Left lung (tissue), 10 donors: ENCODE data around the gene LTBP1. TPM values are rescaled to one million over a fixed set of nuclear protein-coding genes. Genes with fewer than 3 reads are reported as not detected.

Experiments used
- ATAC-seq: fragments of 200-7000 bp; cut with Tn5 transposase; one replicate; pipeline ENCODE4 v1.9.1; 2020; ENCODE audit warnings: moderate library complexity
- DNase-seq, 4 donors: peaks; one replicate each; pipeline ENCODE4 v3.0.0-alpha.2; 2013 to 2020
- H3K27ac ChIP-seq, 2 donors: fragments of 200-600 bp; sonication (generic) in 1 of 2; one replicate each; pipeline versions ENCODE4 v1.5.0 to v1.8.0; 2020 to 2021
- H3K27me3 ChIP-seq, 2 donors: fragments of 200-600 bp; sonication (generic) in 1 of 2; one replicate each; pipeline versions ENCODE4 v1.5.0 to v1.8.0; 2020 to 2021
- H3K36me3 ChIP-seq, 2 donors: fragments of 200-600 bp; sonication (generic) in 1 of 2; one replicate each; pipeline versions ENCODE4 v1.5.0 to v1.8.0; 2020 to 2021
- H3K4me1 ChIP-seq, 2 donors: fragments of 200-600 bp; one replicate each; pipeline ENCODE4 v1.8.0; 2021
- H3K4me3 ChIP-seq, 2 donors: fragments of 200-600 bp; sonication (generic) in 1 of 2; one replicate each; pipeline versions ENCODE4 v1.5.0 to v1.8.0; 2020 to 2021; ENCODE audit warnings: mild to moderate bottlenecking in 1 of 2
- H3K9me3 ChIP-seq, 2 donors: fragments of 200-600 bp; sonication (generic) in 1 of 2; one replicate each; pipeline versions ENCODE4 v1.5.0 to v1.8.0; 2020 to 2021
- CTCF ChIP-seq, 2 donors: fragments of 200-600 bp; sonication (generic) in 1 of 2; IDR thresholded peaks; one replicate each; pipeline versions ENCODE4 v1.5.0 to v1.8.0; 2021; ENCODE audit warnings: antibody characterized with exemption in 2 of 2
- intact Hi-C, 2 donors: fragments of 100-400 bp; cut with DNase I; formaldehyde crosslinking; loops; one replicate each; pipeline versions ENCODE4 v1.11.2 to v1.14.2; 2022
- microRNA-seq, 2 donors: library from miRNA; unstranded; fragments of <30 nt; microRNA quantifications; one replicate each; pipeline ENCODE4, GENCODE V29; 2019
- polyA plus RNA-seq, 6 donors: library from polyadenylated mRNA; unstranded; fragments of 120-200 nt; gene quantifications; one replicate each; pipeline ENCODE4 v1.2.1, GENCODE V29; 2013; ENCODE audit not compliant: insufficient read length in 6 of 6
- total RNA-seq, 2 donors: library from RNA; stranded (reverse); fragmentation: NEBNext Ultra II Directional; extraction: Animal tissue kit (Norgen Biotek cat#: 25700); gene quantifications; one replicate each; pipeline ENCODE4 v1.2.1, GENCODE V29; 2021
- donor health status: DM: no; HTN: yes; CAD: no.
- donor health status: DM: no; HTN: no; CAD: no.

Gene LTBP1
- total and polyA plus RNA-seq, 8 donors: 35.4 to 81.2 (median 50.9) TPM

GRCh38 chr2:33444967-33445366 lies 498.2 kb downstream of the LTBP1 start:
- TF ChIP-seq CTCF (IDR thresholded peaks at IDR 0.05): no peak
- DNase-seq (no peak), ATAC-seq (no peak)
- no peaks in the 10 kb centered on the region for H3K36me3 ChIP-seq
- no peaks in the 10 kb centered on the region for H3K27me3 ChIP-seq
- no peak overlapping the region for H3K27ac ChIP-seq
- H3K4me3 ChIP-seq: no peak overlapping the region
- H3K9me3 ChIP-seq: no peaks in the 10 kb centered on the region
- H3K4me1 ChIP-seq: no peaks in the 10 kb centered on the region
- intact Hi-C loops: no loop called here

DNA sequence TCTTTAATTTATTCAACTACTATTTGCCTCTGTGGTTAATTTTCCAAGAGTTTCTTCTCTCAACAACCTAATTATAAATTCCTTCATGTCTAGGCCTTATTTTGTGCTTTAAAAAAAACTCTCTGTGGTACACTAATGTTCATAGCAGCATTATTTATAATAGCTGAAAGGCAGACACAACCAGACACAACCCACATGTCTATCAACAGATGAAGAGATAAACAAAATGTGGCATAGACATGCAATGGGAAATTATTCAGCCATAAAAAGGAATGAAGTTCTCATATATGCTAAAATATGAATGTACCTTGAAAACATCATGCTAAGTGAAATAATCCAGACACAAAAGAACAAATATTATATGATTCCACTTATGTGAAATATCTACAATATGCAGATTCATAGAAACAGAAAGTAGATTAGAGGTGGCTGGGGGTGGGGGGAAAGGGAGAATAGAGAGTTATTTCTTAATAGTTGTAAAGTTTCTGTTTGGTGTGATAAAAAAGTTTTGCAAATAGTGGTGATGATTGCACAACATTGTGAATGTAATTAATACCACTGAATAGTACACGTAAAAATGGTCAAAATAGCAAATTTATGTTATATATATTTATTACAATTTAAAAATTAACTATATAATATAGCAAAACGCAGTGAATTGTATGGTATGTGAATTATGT lies 501.6 kb downstream of the LTBP1 start:
- Histone ChIP-seq H3K36me3 (no peaks in the 10 kb centered on the region), H3K27me3 (no peaks in the 10 kb centered on the region), H3K4me3 (no peak overlapping the region), H3K4me1 (no peaks in the 10 kb centered on the region), H3K9me3 (peaks cover 0 to 21% of the 10 kb centered on the region in 2 donors), H3K27ac (no peak overlapping the region)
- DNase-seq (no peak), ATAC-seq (no peak)
- intact Hi-C loops: no loop called here
- no peak for TF ChIP-seq CTCF (IDR thresholded peaks at IDR 0.05)

Small RNA genes lying within 50 kb of the gene (microRNA-seq; reads per million reads assigned to microRNA genes)
- gene MIR4430: 0 reads per million in 2 donors
